HCT116 (cell line): ENCODE data around the gene ZNF416. TPM values are rescaled to one million over a fixed set of nuclear protein-coding genes. Genes with fewer than 3 reads are reported as not detected.

ENCODE experiments used
- ATAC-seq: fragments of 200-7000 bp; cut with Tn5 transposase; 2 replicates; pipeline ENCODE4 v1.9.1; 2020; ENCODE audit warnings: mild to moderate bottlenecking, moderate library complexity
- BruUV-seq: library from RNA; stranded (reverse); fragments of 400-500 nt; replicated peaks from 2 replicates; lab custom pipeline; 2021; lab: Mats Ljungman, UMichigan
- CTCF ChIA-PET: fragments of 300-600 bp; sonication (Branson Sonifier 250); formaldehyde crosslinking; loops from one replicate; lab custom pipeline; 2021; ENCODE audit warnings: antibody characterized with exemption; lab: Charles Lee
- POLR2A ChIA-PET: fragments of 300-600, 350-600 bp; sonication (Branson Sonifier 250); formaldehyde crosslinking; loops from one replicate; lab custom pipeline; 2021; ENCODE audit warnings: antibody characterized with exemption; lab: Charles Lee
- RAD21 ChIA-PET, 2 experiments: fragments of 300-600 bp; sonication (Branson Sonifier 250); formaldehyde crosslinking; loops; one replicate each; lab custom pipeline; 2023; ENCODE audit warnings: low total read pairs in 2 of 2; ENCODE audit not compliant: uncharacterized antibody in 2 of 2, unreplicated experiment in 2 of 2, low non-redundant PET in 1 of 2; lab: Charles Lee
- DNase-seq: peaks from one replicate; pipeline ENCODE4 v3.0.0-alpha.2; 2010; ENCODE audit warnings: low read depth, low spot score
- H2AFZ ChIP-seq: fragments of 200-600 bp; shearing (Covaris generic), sonication (generic); 2 replicates; pipeline ENCODE4 v1.6.1; 2017; ENCODE audit warnings: low read depth, mixed run types, mixed read lengths, antibody characterized with exemption, low read length; ENCODE audit not compliant: poor library complexity, severe bottlenecking
- H3K27ac ChIP-seq: 2 replicates; pipeline ENCODE4 v1.5.1; 2012; ENCODE audit warnings: low read depth, low read length
- H3K27me3 ChIP-seq: fragments of 200-600 bp; sonication (generic); 2 replicates; pipeline ENCODE4 v1.6.1; 2016; ENCODE audit warnings: mixed run types, low read length, mixed read lengths; ENCODE audit not compliant: insufficient read depth
- H3K36me3 ChIP-seq, 2 experiments: fragments of 200-500 bp in 1 of 2; fragments of 200-600 bp in 1 of 2; sonication (Bioruptor generic) in 1 of 2; sonication (generic) in 1 of 2; 2 replicates each; pipeline versions ENCODE4 v1.5.1 to v1.6.1; 2014 to 2016; ENCODE audit warnings: low read length in 2 of 2, inconsistent platforms in 1 of 2, mixed read lengths in 1 of 2, mixed run types in 1 of 2; ENCODE audit not compliant: insufficient read depth in 2 of 2, control insufficient read depth in 1 of 2
- H3K4me1 ChIP-seq, 2 experiments: fragments of 200-600 bp in 1 of 2; sonication (generic) in 1 of 2; 2 replicates each; pipeline versions ENCODE4 v1.5.1 to v1.6.1; 2012 to 2017; ENCODE audit warnings: low read length in 2 of 2, inconsistent platforms in 1 of 2, mild to moderate bottlenecking in 1 of 2, mixed read lengths in 1 of 2, mixed run types in 1 of 2, moderate library complexity in 1 of 2; ENCODE audit not compliant: insufficient read depth in 2 of 2, control insufficient read depth in 1 of 2
- H3K4me2 ChIP-seq: fragments of 200-600 bp; sonication (generic); 2 replicates; pipeline ENCODE4 v1.6.1; 2017; ENCODE audit warnings: mixed run types, low read length, mixed read lengths
- H3K4me3 ChIP-seq, 2 experiments: fragments of 200-600 bp in 1 of 2; sonication (generic) in 1 of 2; replicated peaks in 1 of 2; 2 replicates each; pipeline ENCODE4 v1.5.1; 2011 to 2016; ENCODE audit warnings: low read length in 2 of 2, control low read depth in 1 of 2, low read depth in 1 of 2, mild to moderate bottlenecking in 1 of 2, mixed read lengths in 1 of 2, mixed run types in 1 of 2
- H3K79me2 ChIP-seq: fragments of 200-600 bp; sonication (generic); 2 replicates; pipeline ENCODE4 v1.6.1; 2017; ENCODE audit warnings: mild to moderate bottlenecking, mixed run types, low read length, moderate library complexity, mixed read lengths; ENCODE audit not compliant: insufficient read depth
- H3K9ac ChIP-seq: fragments of 200-600 bp; sonication (generic); 2 replicates; pipeline ENCODE4 v1.6.1; 2016; ENCODE audit warnings: low read length, mixed read lengths
- H3K9me2 ChIP-seq: fragments of 200-600 bp; sonication (generic), shearing (Covaris generic); 2 replicates; pipeline ENCODE4 v1.6.1; 2017; ENCODE audit warnings: mixed run types, mild to moderate bottlenecking, moderate library complexity; ENCODE audit not compliant: insufficient read depth
- H3K9me3 ChIP-seq, 2 experiments: fragments of 200-500 bp in 1 of 2; fragments of 200-600 bp in 1 of 2; sonication (Bioruptor generic) in 1 of 2; sonication (generic) in 1 of 2; 2 replicates each; pipeline ENCODE4 v1.6.1; 2014 to 2017; ENCODE audit warnings: low read length in 2 of 2, mixed read lengths in 2 of 2, inconsistent platforms in 1 of 2, low read depth in 1 of 2, mild to moderate bottlenecking in 1 of 2, mixed run types in 1 of 2, moderate library complexity in 1 of 2; ENCODE audit not compliant: control insufficient read depth in 1 of 2, insufficient read depth in 1 of 2
- H4K20me1 ChIP-seq: fragments of 200-600 bp; sonication (generic), shearing (Covaris generic); 2 replicates; pipeline ENCODE4 v1.6.1; 2017; ENCODE audit warnings: mixed run types, mild to moderate bottlenecking, moderate library complexity; ENCODE audit not compliant: insufficient read depth
- CEBPB ChIP-seq: IDR thresholded peaks from 2 replicates; pipeline ENCODE4 v1.6.1; 2012; ENCODE audit warnings: low read depth
- POLR2A ChIP-seq: IDR thresholded peaks from 2 replicates; pipeline ENCODE4 v1.7.0; 2011; ENCODE audit warnings: borderline replicate concordance; ENCODE audit not compliant: insufficient read depth, insufficient read length; ENCODE audit errors: extremely low read depth
- RAD21 ChIP-seq: IDR thresholded peaks from 2 replicates; pipeline ENCODE4 v1.6.1; 2012; ENCODE audit warnings: low read depth, mild to moderate bottlenecking
- intact Hi-C: fragments of 100-400 bp; cut with micrococcal nuclease; formaldehyde crosslinking; loops from 2 replicates; pipeline ENCODE4 v1.10.0; 2022
- total RNA-seq: library from RNA; stranded (reverse); gene quantifications from one replicate; pipeline ENCODE4 v1.2.1, GENCODE V29; 2021; ENCODE audit not compliant: unreplicated experiment

ZNF416 gene
- total RNA-seq, 1 experiment from 2014 or later: 4.0 TPM

DNA sequence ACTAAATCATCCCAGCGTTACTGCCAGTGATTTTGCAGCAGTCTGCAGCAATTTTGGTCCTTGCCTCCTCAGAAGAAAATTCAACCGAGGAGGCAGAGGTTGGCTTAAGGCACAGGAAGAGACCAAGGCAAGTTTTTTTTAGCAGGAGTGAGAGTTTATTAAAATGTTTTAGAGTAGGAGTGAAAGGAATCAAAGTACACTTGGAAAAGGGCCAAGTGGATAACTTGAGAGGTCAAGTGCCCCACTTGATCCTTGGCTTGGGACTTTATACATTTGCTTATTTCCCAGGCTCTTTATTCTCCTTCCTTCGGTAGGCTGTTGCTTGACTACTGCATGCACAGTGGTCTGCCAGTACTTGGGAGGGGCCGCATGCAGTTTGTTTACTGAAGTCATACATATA lies 32.4 kb upstream of the ZNF416 start:
- Histone ChIP-seq H3K27ac (no peak overlapping the region), H3K9ac (no peak overlapping the region), H4K20me1 (no peaks in the 10 kb centered on the region), H3K4me3 (no peak overlapping the region), H3K36me3 (peaks cover 1 to 14% of the 10 kb centered on the region in 2 experiments; a peak in 2 of 4 replicates), H3K4me2 (no peak overlapping the region), H3K27me3 (no peaks in the 10 kb centered on the region), H3K79me2 (peaks cover 8% of the 10 kb centered on the region; the same call in 1 of the 2 replicates), H3K4me1 (peaks cover 3 to 12% of the 10 kb centered on the region in 2 experiments; a peak in 3 of 4 replicates), H3K9me3 (peaks cover 25 to 37% of the 10 kb centered on the region in 2 experiments; a peak in 3 of 4 replicates), H2AFZ (no peak overlapping the region), H3K9me2 (no peaks in the 10 kb centered on the region)
- CTCF ChIA-PET: no interaction called here
- DNase-seq: no peak
- intact Hi-C loops: no loop called here
- TF ChIP-seq POLR2A (no peak), RAD21 (no peak), CEBPB (no peak)
- POLR2A ChIA-PET: no interaction called here
- BruUV-seq: no TSS peak
- no peak for ATAC-seq
- RAD21 ChIA-PET: no interaction called here

DNA sequence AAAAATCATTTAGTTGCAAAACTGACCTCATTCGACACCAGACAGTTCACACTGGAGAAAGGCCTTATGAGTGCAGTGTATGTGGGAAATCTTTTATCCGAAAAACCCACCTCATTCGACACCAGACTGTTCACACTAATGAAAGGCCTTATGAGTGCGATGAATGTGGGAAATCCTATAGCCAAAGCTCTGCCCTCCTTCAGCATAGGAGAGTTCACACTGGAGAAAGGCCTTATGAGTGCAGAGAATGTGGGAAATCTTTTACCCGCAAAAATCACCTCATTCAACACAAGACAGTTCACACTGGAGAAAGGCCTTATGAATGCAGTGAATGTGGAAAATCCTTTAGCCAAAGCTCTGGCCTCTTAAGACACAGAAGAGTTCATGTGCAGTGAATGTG lies 28.2 kb upstream of the ZNF416 start:
- Histone ChIP-seq H3K4me1 (no peaks in the 10 kb centered on the region), H3K9me2 (no peaks in the 10 kb centered on the region), H4K20me1 (no peaks in the 10 kb centered on the region), H3K36me3 (peaks cover 3 to 19% of the 10 kb centered on the region in 2 experiments; a peak in 3 of 4 replicates), H3K27ac (no peak overlapping the region), H3K9me3 (peaks cover 15 to 19% of the 10 kb centered on the region in 2 experiments; a peak in 2 of 4 replicates)
- intact Hi-C loops: no loop called here
- TF ChIP-seq POLR2A (no peak), CEBPB (no peak)
- TF ChIP-seq, all 23 proteins: peak for 0
- Histone ChIP-seq H3K79me2 (no peaks in the 10 kb centered on the region), H3K9ac (no peak overlapping the region), H3K4me2 (no peak overlapping the region), H3K27me3 (no peaks in the 10 kb centered on the region), H3K4me3 (no peak overlapping the region), H2AFZ (no peak overlapping the region)
- no TSS peak for BruUV-seq
- no peak for DNase-seq
- POLR2A ChIA-PET: no interaction called here
- RAD21 ChIA-PET: no interaction called here
- CTCF ChIA-PET: no interaction called here
- ATAC-seq: no peak
